Heart right ventricle (tissue), 16 donors: ENCODE data around the gene ZNF208. TPM values are rescaled to one million over a fixed set of nuclear protein-coding genes. Genes with fewer than 3 reads are reported as not detected.

ENCODE experiments used
- ATAC-seq, 8 donors: fragments of 200-7000 bp; cut with Tn5 transposase; one replicate each; pipeline ENCODE4 v1.9.1; 2020; ENCODE audit warnings: mild to moderate bottlenecking in 8 of 8, moderate library complexity in 8 of 8, moderate number of reproducible peaks in 1 of 8
- DNase-seq, 2 donors: peaks; one replicate each; pipeline ENCODE4 v3.0.0-alpha.2; 2020
- H3K27ac ChIP-seq, 10 donors: fragments of 200-600 bp; sonication (generic) in 2 of 10; one replicate each; pipeline versions ENCODE4 v1.5.0 to v1.8.0; 2020 to 2022; ENCODE audit warnings: mild to moderate bottlenecking in 3 of 10
- H3K27me3 ChIP-seq, 7 donors: fragments of 200-600 bp; one replicate each; pipeline ENCODE4 v1.8.0; 2021 to 2022; ENCODE audit warnings: mild to moderate bottlenecking in 2 of 7
- H3K36me3 ChIP-seq, 9 donors: fragments of 200-600 bp; sonication (generic) in 1 of 9; one replicate each; pipeline versions ENCODE4 v1.5.0 to v1.8.0; 2020 to 2022; ENCODE audit warnings: mild to moderate bottlenecking in 2 of 9
- H3K4me1 ChIP-seq, 9 donors: fragments of 200-600 bp; sonication (generic) in 1 of 9; one replicate each; pipeline versions ENCODE4 v1.5.0 to v1.8.0; 2020 to 2022; ENCODE audit warnings: mild to moderate bottlenecking in 4 of 9
- H3K4me3 ChIP-seq, 10 donors: fragments of 200-600 bp; sonication (generic) in 2 of 10; one replicate each; pipeline versions ENCODE4 v1.5.0 to v1.8.0; 2020 to 2022; ENCODE audit warnings: mild to moderate bottlenecking in 7 of 10, moderate library complexity in 2 of 10
- H3K9me3 ChIP-seq, 11 donors: fragments of 200-600 bp in 10 of 11; sonication (generic) in 2 of 11; one replicate each; pipeline versions ENCODE4 v1.5.0 to v1.8.0; 2013 to 2022; ENCODE audit warnings: mild to moderate bottlenecking in 2 of 11, control low read depth in 1 of 11, moderate library complexity in 1 of 11
- CTCF ChIP-seq, 9 donors: fragments of 200-600 bp; sonication (generic) in 2 of 9; IDR thresholded peaks; one replicate each; pipeline versions ENCODE4 v1.5.0 to v1.8.0; 2021 to 2022; ENCODE audit warnings: antibody characterized with exemption in 9 of 9, mild to moderate bottlenecking in 5 of 9, moderate library complexity in 1 of 9
- WGBS, 2 donors: extraction: QIAGEN DNeasy Blood & Tissue Kit; methylation state at CpG; one replicate each; pipeline ENCODE4 v1.1.7; 2013; ENCODE audit warnings: inconsistent platforms in 1 of 2; 5-methylcytosine and 5-hydroxymethylcytosine counted together
- intact Hi-C, 10 donors: fragments of 100-400 bp; cut with DNase I; formaldehyde crosslinking; loops; one replicate each; pipeline versions ENCODE4 v1.11.1 to v1.14.2; 2022
- polyA plus RNA-seq, 2 donors: library from polyadenylated mRNA; stranded (reverse); fragments of 200-250 nt; gene quantifications; one replicate each; pipeline ENCODE4 v1.2.3, GENCODE V29; 2013
- total RNA-seq, 10 donors: library from RNA; stranded (reverse); fragmentation: NEBNext Ultra II Directional in 3 of 10; extraction: Animal tissue kit (Norgen Biotek cat#: 25700) in 3 of 10; gene quantifications; one replicate each; pipeline versions ENCODE4 v1.2.1 to v1.2.4, GENCODE V29; 2021 to 2023
- donor health status: Arrhythmogenic right ventricular cardiomyopathy.
- donor health status: ischemic (EF 13 %, LVEDD 7.1; RV severe dilation, severe dysfunction).
- donor health status: healthy with polysubstance abuse.
- donor health status: DM: no; HTN: yes; CAD: no.
- donor health status: DM: no; HTN: no; CAD: no.
- donor health status: ischemic (EF 25% LVEDD 6.9; RV normal size, moderate dysfunction).
- donor health status: ischemic (EF 25% LVEDD 5.7; RV mildly dilated, moderate dysfunction).
- donor health status: healthy.
- donor health status: DM: yes; HTN: yes; CAD: no.
- donor health status: Ischemic cardiomyopathy.
- donor health status: ischemic (EF 35%, LVEDD 5.7; RV mildly dilated, moderate dysfunction).
- donor health status: nonischemic (EF 11% LVEDD 7.7; RV severe dilation, severe dysfunction).
- donor health status: DM: yes; HTN: yes; CAD: no.
- donor health status: PGD.
- donor health status: ischemic (EF 29% LVEDD 5.4; RV normal size, mild dysfunction).
- donor health status: nonischemic (EF 23%, LVEDD 6.1; RV moderate dilation, normal function).

The ZNF208 gene
- total and polyA plus RNA-seq, 12 donors: 2.8 to 37.9 (median 16.8) TPM

- Histone ChIP-seq H3K27me3 (no peaks in the 10 kb centered on the region), H3K4me3 (no peak overlapping the region), H3K27ac (no peak overlapping the region), H3K4me1 (peaks cover 0 to 4% (median 0%) of the 10 kb centered on the region in 9 donors), H3K9me3 (peaks cover 0 to 55% (median 0%) of the 10 kb centered on the region in 11 donors), H3K36me3 (no peaks in the 10 kb centered on the region)
- TF ChIP-seq CTCF (IDR thresholded peaks at IDR 0.05): no peak
- DNase-seq (no peak), ATAC-seq (no peak)
- WGBS, 2 donors: 69 to 72% methylated on average over 1 of the region's 1 CpG
- intact Hi-C loops: no loop called here
Observed at GRCh38 chr19:21902571-21902970, 108.2 kb downstream of the ZNF208 start.

- peaks cover 0 to 4% (median 0%) of the 10 kb centered on the region in 9 donors for H3K4me1 ChIP-seq
- H3K9me3 ChIP-seq: peaks cover 0 to 55% (median 0%) of the 10 kb centered on the region in 11 donors
- H3K27ac ChIP-seq: no peak overlapping the region
- TF ChIP-seq CTCF (IDR thresholded peaks at IDR 0.05): no peak
- H3K36me3 ChIP-seq: no peaks in the 10 kb centered on the region
- WGBS, 2 donors: 73 to 86% methylated on average over 3 of the region's 3 CpGs
- H3K4me3 ChIP-seq: no peak overlapping the region
- H3K27me3 ChIP-seq: no peaks in the 10 kb centered on the region
- DNase-seq (no peak), ATAC-seq (no peak)
- intact Hi-C loops: no loop called here
Observed at GRCh38 chr19:21901861-21902260, 108.9 kb downstream of the ZNF208 start.

- no peak for TF ChIP-seq CTCF (IDR thresholded peaks at IDR 0.05)
- Histone ChIP-seq H3K27me3 (no peaks in the 10 kb centered on the region), H3K4me3 (no peak overlapping the region), H3K4me1 (peaks cover 0 to 4% (median 0%) of the 10 kb centered on the region in 9 donors), H3K36me3 (no peaks in the 10 kb centered on the region), H3K27ac (no peak overlapping the region), H3K9me3 (peaks cover 0 to 59% (median 0%) of the 10 kb centered on the region in 11 donors)
- DNase-seq: no peak
- intact Hi-C loops: no loop called here
- no peak for ATAC-seq
- 91 to 93% methylated on average over 1 of the region's 1 CpG for WGBS, 2 donors
Observed at GRCh38 chr19:21900401-21900800, 110.3 kb downstream of the ZNF208 start.

GRCh38 chr19:21891086-21891485, 119.7 kb downstream of the ZNF208 start:
- ATAC-seq (no peak), DNase-seq (no peak)
- no peaks in the 10 kb centered on the region for H3K27me3 ChIP-seq
- no peaks in the 10 kb centered on the region for H3K36me3 ChIP-seq
- intact Hi-C loops: no loop called here
- no peak overlapping the region for H3K4me3 ChIP-seq
- no peak overlapping the region for H3K27ac ChIP-seq
- H3K9me3 ChIP-seq: peaks cover 0 to 27% (median 5%) of the 10 kb centered on the region in 11 donors
- no peak for TF ChIP-seq CTCF (IDR thresholded peaks at IDR 0.05)
- WGBS, 2 donors: 78 to 84% methylated on average over 1 of the region's 1 CpG
- no peaks in the 10 kb centered on the region for H3K4me1 ChIP-seq
